Neural cell (in vitro differentiated cells): ENCODE results near the gene ZBTB2.

ENCODE experiments used
- EP300 ChIP-seq: fragments of 450-650 bp; conservative IDR thresholded peaks from 2 replicates; pipeline ENCODE4 v1.6.1; 2014; ENCODE audit warnings: antibody characterized with exemption, mild to moderate bottlenecking, moderate library complexity; ENCODE audit not compliant: poor library complexity, severe bottlenecking
- EZH2 ChIP-seq: fragments of 200-600, 300-800 bp; shearing (Covaris generic), sonication (generic); IDR thresholded peaks from 2 replicates; pipeline ENCODE4 v1.6.1; 2014; ENCODE audit warnings: antibody characterized with exemption, low read length, borderline replicate concordance, mild to moderate bottlenecking; ENCODE audit not compliant: insufficient read depth, poor library complexity, severe bottlenecking
- MXI1 ChIP-seq: fragments of 450-650 bp; conservative IDR thresholded peaks from 2 replicates; pipeline ENCODE4 v1.6.1; 2014; ENCODE audit warnings: antibody characterized with exemption, mild to moderate bottlenecking; ENCODE audit not compliant: poor library complexity, severe bottlenecking
- POLR2AphosphoS5 ChIP-seq: IDR thresholded peaks from 2 replicates; pipeline ENCODE4 v1.6.1; 2012
- SMC3 ChIP-seq: fragments of 450-650 bp; conservative IDR thresholded peaks from 2 replicates; pipeline ENCODE4 v1.6.1; 2014; ENCODE audit warnings: antibody characterized with exemption, mild to moderate bottlenecking, moderate library complexity; ENCODE audit not compliant: poor library complexity
- TAF1 ChIP-seq: IDR thresholded peaks from 2 replicates; pipeline ENCODE4 v1.6.1; 2012; ENCODE audit warnings: low read depth
- TF ChIP-seq, protein P1 (sequence below): fragments of 450-650 bp; IDR thresholded peaks from 2 replicates; pipeline ENCODE4 v1.5.1; 2014; ENCODE audit warnings: antibody characterized with exemption, mild to moderate bottlenecking, moderate library complexity; ENCODE audit not compliant: poor library complexity, severe bottlenecking

GRCh38 chr6:151365233-151365632 is 26.1 kb downstream of the ZBTB2 start:
- no peak for TF ChIP-seq EZH2
- TF ChIP-seq, protein P1, sequence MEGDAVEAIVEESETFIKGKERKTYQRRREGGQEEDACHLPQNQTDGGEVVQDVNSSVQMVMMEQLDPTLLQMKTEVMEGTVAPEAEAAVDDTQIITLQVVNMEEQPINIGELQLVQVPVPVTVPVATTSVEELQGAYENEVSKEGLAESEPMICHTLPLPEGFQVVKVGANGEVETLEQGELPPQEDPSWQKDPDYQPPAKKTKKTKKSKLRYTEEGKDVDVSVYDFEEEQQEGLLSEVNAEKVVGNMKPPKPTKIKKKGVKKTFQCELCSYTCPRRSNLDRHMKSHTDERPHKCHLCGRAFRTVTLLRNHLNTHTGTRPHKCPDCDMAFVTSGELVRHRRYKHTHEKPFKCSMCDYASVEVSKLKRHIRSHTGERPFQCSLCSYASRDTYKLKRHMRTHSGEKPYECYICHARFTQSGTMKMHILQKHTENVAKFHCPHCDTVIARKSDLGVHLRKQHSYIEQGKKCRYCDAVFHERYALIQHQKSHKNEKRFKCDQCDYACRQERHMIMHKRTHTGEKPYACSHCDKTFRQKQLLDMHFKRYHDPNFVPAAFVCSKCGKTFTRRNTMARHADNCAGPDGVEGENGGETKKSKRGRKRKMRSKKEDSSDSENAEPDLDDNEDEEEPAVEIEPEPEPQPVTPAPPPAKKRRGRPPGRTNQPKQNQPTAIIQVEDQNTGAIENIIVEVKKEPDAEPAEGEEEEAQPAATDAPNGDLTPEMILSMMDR, result no peak
- no peak for TF ChIP-seq MXI1
- no peak for TF ChIP-seq TAF1
- no peak for TF ChIP-seq POLR2AphosphoS5
- TF ChIP-seq EP300, result no peak
- TF ChIP-seq SMC3, result no peak
